ENCODE results near the gene CFAP221.

DNA sequence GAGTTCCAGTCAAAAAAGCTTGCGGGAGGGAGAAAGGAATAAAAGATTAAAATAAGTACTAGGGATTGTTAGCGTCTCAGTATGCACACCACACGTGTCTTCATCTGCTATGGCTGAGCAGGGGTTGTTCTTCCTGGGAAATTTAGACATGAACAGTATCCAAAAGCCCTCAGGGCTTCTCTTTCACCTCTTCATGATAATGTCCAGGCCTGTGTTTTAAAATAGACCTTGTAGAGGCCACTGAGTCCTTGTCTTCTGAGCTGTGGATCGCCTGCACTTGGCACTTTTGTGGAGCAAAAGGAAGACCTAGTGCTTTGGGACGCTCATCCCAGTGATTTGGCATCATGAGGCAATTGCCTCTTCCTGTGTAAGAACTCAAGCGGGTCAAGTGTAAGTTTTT lies 52.4 kb downstream of the CFAP221 start:
- no peak for TF ChIP-seq TAF1 (IDR thresholded peaks at IDR 0.05; ENCODE audit: low read depth, low read length)
- TF ChIP-seq POLR2A (IDR thresholded peaks at IDR 0.05; ENCODE audit: low read depth, low read length), result no peak
